Measurements from ENCODE around the gene TSKU.

DNA sequence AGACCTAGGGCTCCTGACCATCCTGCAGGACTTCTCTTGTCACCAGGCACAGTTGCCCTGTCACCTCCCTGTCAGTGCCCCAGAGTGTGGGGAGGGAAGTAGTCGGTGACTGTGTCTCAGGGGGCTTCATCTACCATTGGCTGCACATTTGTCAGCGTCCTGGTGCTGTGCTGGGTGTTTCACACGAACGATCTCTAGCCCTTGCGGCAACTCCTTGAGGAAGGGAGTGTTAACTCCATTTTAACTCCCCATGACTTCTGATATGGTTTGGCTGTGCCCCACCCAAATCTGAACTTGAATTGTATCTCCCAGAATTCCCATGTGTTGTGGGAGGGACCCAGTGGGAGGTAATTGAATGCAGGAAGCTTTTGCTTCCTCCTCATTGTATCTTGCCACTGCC is 7.1 kb downstream of the TSKU start:
- TF ChIP-seq, protein P1, sequence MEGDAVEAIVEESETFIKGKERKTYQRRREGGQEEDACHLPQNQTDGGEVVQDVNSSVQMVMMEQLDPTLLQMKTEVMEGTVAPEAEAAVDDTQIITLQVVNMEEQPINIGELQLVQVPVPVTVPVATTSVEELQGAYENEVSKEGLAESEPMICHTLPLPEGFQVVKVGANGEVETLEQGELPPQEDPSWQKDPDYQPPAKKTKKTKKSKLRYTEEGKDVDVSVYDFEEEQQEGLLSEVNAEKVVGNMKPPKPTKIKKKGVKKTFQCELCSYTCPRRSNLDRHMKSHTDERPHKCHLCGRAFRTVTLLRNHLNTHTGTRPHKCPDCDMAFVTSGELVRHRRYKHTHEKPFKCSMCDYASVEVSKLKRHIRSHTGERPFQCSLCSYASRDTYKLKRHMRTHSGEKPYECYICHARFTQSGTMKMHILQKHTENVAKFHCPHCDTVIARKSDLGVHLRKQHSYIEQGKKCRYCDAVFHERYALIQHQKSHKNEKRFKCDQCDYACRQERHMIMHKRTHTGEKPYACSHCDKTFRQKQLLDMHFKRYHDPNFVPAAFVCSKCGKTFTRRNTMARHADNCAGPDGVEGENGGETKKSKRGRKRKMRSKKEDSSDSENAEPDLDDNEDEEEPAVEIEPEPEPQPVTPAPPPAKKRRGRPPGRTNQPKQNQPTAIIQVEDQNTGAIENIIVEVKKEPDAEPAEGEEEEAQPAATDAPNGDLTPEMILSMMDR (IDR thresholded peaks at IDR 0.05), result no peak
- TF ChIP-seq EZH2phosphoT487 (IDR thresholded peaks at IDR 0.05) (no peak), EZH2 (IDR thresholded peaks at IDR 0.05) (no peak)
